NCI-H2107 (cell line): Measurements from ENCODE around the gene PRDM2.
"Not testable (repeated sequence)": the region's sequence is repeated elsewhere in the genome, so short reads cannot be mapped to it uniquely, and the experiment has no call there.

Experiments
- DNase-seq: peaks from one replicate; lab custom pipeline; 2025; lab: John Stamatoyannopoulos, UW

Gene PRDM2

GRCh38 chr1:13697738-13698137 is 2.2 kb upstream of the PRDM2 start:
- DNase-seq, result no peak

- no peak for DNase-seq
Measured at GRCh38 chr1:13699510-13699909, 478 bp upstream of the PRDM2 start.

- no peak for DNase-seq
Measured at GRCh38 chr1:13700521-13701270, 708 bp downstream of the PRDM2 start.

- no peak for DNase-seq
Measured at GRCh38 chr1:13701271-13701640, 1.3 kb downstream of the PRDM2 start.

- DNase-seq, result no peak
Measured at GRCh38 chr1:13702425-13703127, 2.6 kb downstream of the PRDM2 start.

- DNase-seq, result no peak
Measured at GRCh38 chr1:13703128-13703513, 3.1 kb downstream of the PRDM2 start.

- no peak for DNase-seq
Measured at GRCh38 chr1:13703558-13704490, 3.8 kb downstream of the PRDM2 start.

GRCh38 chr1:13706046-13706445 is 6.1 kb downstream of the PRDM2 start:
- no peak for DNase-seq

- no peak for DNase-seq
Measured at GRCh38 chr1:13707164-13707563, 7.2 kb downstream of the PRDM2 start.

- no peak for DNase-seq
Measured at GRCh38 chr1:13708380-13708982, 8.5 kb downstream of the PRDM2 start.

GRCh38 chr1:13710086-13710485 is 10.1 kb downstream of the PRDM2 start:
- DNase-seq, result no peak

- DNase-seq, result no peak
Measured at GRCh38 chr1:13714851-13715250, 14.9 kb downstream of the PRDM2 start.

GRCh38 chr1:13715616-13716287 is 15.8 kb downstream of the PRDM2 start:
- DNase-seq, result not testable (repeated sequence)

GRCh38 chr1:13722808-13723360 is 22.9 kb downstream of the PRDM2 start:
- DNase-seq, result no peak

GRCh38 chr1:13723810-13724209 is 23.8 kb downstream of the PRDM2 start:
- no peak for DNase-seq

GRCh38 chr1:13725714-13726175 is 25.8 kb downstream of the PRDM2 start:
- DNase-seq, result no peak

GRCh38 chr1:13728091-13728715 is 28.2 kb downstream of the PRDM2 start:
- no peak for DNase-seq

GRCh38 chr1:13730291-13730690 is 30.3 kb downstream of the PRDM2 start:
- DNase-seq, result no peak

- DNase-seq, result no peak
Measured at GRCh38 chr1:13730751-13731482, 30.9 kb downstream of the PRDM2 start.

- DNase-seq, result no peak
Measured at GRCh38 chr1:13731897-13732296, 31.9 kb downstream of the PRDM2 start.
